Dendritic cell treated with granulocyte-macrophage colony-stimulating factor and Interleukin-4, amounts not matched to agents 40 ng/mL and 50 ng/mL, for 4 days (primary cell): ENCODE data around the gene WWOX.

Experiments
- H3K27ac Mint-ChIP-seq: one replicate; pipeline ENCODE4 v1.8.0; 2022; ENCODE audit warnings: mild to moderate bottlenecking, mixed read lengths
- H3K27me3 Mint-ChIP-seq: one replicate; pipeline ENCODE4 v1.8.0; 2022; ENCODE audit warnings: mild to moderate bottlenecking, mixed read lengths
- H3K36me3 Mint-ChIP-seq: one replicate; pipeline ENCODE4 v1.8.0; 2022; ENCODE audit warnings: low read depth, mixed read lengths
- H3K4me1 Mint-ChIP-seq: one replicate; pipeline ENCODE4 v1.8.0; 2022; ENCODE audit warnings: low read depth, mixed read lengths
- H3K4me3 Mint-ChIP-seq: one replicate; pipeline ENCODE4 v1.8.0; 2022; ENCODE audit warnings: mild to moderate bottlenecking, moderate library complexity, mixed read lengths
- H3K9me3 Mint-ChIP-seq: one replicate; pipeline ENCODE4 v1.8.0; 2022; ENCODE audit warnings: mixed read lengths
- intact Hi-C: fragments of 100-400 bp; cut with micrococcal nuclease; formaldehyde crosslinking; loops from one replicate; pipeline ENCODE4 v1.15.0; 2022

Gene WWOX

DNA sequence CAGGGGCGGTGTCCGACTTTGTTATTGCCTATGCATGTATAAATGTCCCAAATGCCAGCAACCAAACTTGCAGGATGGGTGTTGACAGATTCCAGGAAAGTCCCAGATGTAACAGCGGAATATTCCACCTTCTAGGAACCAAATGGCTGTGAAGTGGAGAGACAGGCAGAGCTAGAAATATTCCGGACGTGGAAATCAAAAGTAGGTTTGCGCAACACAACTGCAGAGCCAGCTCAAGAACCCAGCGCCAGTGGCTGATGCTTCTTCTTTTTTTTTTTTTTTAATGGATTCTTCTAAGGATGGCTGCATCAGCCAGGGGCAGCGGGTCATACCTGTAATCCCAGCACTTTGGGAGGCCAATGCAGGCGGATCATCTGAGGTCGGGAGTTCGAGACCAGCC lies 899.4 kb downstream of the WWOX start:
- no peaks in the 10 kb centered on the region for H3K27me3 Mint-ChIP-seq
- no peak overlapping the region for H3K27ac Mint-ChIP-seq
- no peaks in the 10 kb centered on the region for H3K36me3 Mint-ChIP-seq
- peaks cover 7% of the 10 kb centered on the region for H3K4me1 Mint-ChIP-seq
- no peaks in the 10 kb centered on the region for H3K9me3 Mint-ChIP-seq
- intact Hi-C loops, result no loop called here
- H3K4me3 Mint-ChIP-seq, result no peak overlapping the region

DNA sequence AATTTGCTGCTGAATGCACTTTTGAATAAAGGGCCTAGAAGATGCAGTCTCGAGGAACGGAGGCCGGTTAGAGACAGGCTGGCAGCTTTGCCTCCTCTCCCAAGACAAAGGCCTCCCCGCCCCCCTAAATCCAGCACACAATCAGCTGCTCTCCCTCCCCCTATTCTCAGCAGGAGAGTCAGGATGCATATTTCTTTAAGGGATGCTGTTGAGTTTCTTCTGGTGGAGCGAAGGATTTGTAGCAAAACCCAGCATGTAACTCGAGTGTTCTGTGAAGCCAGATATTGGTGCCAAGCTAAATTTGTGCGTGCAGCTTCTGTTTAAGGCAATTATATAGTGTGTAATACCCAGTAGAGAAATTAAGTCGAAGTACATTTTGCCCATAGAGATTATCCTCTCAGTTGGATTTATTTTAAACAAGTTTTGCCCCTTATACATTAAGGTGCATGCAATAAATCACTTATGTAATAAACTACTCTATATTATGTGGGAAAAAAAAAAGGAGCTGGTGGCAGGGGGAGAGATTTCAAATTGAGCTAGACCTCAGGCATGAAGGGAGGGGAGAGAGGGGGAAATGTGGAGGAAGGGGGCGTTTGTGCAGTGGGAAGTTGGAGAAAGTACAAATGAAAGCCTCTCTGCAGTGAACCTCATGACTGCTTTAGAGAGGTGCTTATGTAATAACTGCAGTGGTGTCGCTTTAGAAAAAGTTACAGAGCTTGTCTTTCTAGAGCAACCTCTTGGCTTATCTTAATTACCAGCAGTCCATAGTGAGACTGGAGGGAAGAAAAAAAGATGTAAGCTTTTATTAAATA lies 901.9 kb downstream of the WWOX start:
- Mint-ChIP-seq H3K9me3 (peaks cover 5% of the 10 kb centered on the region), H3K4me3 (no peak overlapping the region), H3K27me3 (no peaks in the 10 kb centered on the region), H3K36me3 (no peaks in the 10 kb centered on the region), H3K27ac (no peak overlapping the region), H3K4me1 (peaks cover 17% of the 10 kb centered on the region)
- intact Hi-C loops, result no loop called here

DNA sequence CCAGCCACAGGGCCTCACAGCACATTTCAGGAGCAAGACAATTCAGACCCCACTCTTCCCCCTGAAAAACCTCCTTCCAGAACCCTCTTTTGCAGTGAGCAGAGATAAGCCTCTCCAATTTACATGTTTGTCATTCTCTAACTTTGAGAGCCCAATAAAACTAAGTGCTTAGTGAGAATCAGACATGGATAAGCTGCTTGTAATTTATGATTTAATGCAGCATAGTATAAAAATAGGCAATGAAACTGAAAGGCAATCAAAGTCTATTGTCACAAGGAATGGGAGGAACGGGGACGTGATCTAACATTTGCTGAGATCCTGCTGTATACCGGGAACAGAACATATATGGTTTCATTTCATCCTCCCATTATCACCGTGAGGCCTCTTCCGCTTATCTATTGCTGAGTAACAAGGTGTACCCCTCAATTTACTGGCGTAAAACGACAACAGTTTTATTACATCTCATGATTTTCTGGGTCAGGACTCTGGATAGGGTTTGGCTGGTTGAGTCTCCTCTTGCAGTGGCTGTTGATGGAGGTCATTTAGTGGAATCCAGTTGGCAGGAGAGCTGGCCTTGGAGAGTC lies 903.7 kb downstream of the WWOX start:
- Mint-ChIP-seq H3K4me3 (no peak overlapping the region), H3K27me3 (no peaks in the 10 kb centered on the region), H3K27ac (no peak overlapping the region), H3K9me3 (peaks cover 16% of the 10 kb centered on the region), H3K36me3 (peaks cover 6% of the 10 kb centered on the region), H3K4me1 (peaks cover 28% of the 10 kb centered on the region)
- intact Hi-C loops, result no loop called here

DNA sequence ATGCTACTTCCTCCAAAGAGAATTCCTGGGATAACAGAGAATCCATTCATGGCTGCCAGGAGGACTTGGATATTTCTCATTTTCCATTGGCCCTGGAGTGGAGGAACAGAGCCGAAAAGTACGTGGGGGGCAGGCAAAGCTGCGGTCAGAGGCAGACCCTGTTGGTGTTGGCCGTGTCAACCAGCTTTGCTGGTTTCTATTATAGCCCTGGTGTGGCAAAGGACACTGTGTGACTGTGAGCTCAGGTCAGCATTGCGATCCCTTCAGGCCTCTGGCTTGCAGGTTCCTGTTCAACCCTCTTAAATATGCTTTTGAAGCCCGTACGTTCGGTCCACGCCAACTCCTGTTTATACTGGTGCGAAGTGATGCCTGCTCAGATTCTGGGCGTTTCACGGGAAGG lies 904.9 kb downstream of the WWOX start:
- Mint-ChIP-seq H3K9me3 (peaks cover 16% of the 10 kb centered on the region), H3K27me3 (no peaks in the 10 kb centered on the region), H3K36me3 (peaks cover 6% of the 10 kb centered on the region)

DNA sequence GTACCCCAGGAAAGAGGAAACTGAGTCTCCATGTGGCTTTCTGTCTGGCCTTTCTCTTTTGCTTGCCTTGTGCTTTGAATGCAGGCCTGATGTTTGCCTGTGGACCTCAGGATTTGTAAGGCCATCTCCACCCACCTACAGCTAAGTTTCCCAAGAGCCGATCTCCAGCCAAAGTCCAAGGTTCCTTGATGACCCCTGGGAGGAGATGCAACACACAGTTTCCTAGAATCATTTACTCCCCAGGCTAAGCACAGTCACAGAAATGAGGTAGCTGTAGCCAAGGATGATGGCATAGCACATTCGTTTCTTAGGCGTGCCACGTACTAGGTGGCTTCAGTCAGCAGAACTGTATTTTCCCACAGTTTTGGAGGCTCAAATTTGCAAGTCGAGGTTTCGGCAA lies 905.6 kb downstream of the WWOX start:
- intact Hi-C loops, result no loop called here
- Mint-ChIP-seq H3K4me3 (no peak overlapping the region), H3K36me3 (peaks cover 6% of the 10 kb centered on the region), H3K27ac (no peak overlapping the region), H3K27me3 (no peaks in the 10 kb centered on the region), H3K9me3 (peaks cover 16% of the 10 kb centered on the region), H3K4me1 (peaks cover 21% of the 10 kb centered on the region)

More for the DNA sequence above, 904.9 kb downstream of the WWOX start:
- intact Hi-C loops, result no loop called here
- H3K4me3 Mint-ChIP-seq, result no peak overlapping the region
- H3K27ac Mint-ChIP-seq, result no peak overlapping the region
- H3K4me1 Mint-ChIP-seq, result peaks cover 22% of the 10 kb centered on the region

DNA sequence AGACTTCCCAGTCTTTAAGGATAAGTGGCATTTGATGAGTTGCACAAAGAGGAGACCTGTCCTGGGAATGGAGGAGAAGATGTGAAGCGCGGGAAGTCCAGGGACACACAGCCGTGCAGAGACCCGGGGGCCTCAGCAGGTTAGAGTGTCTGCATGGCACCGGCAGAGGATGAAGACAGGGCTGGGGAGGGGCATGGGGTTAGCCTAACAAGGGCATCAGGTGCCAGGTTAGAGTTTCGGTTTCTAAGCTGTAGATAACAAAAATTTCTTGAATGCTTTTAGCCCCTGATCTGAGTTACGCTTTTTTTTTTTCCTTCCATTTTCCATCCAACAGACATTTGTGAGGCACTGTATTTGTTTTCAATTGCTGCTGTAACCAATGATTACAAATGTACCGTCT lies 906.8 kb downstream of the WWOX start:
- Mint-ChIP-seq H3K4me3 (no peak overlapping the region), H3K27ac (no peak overlapping the region), H3K4me1 (peaks cover 21% of the 10 kb centered on the region), H3K36me3 (peaks cover 6% of the 10 kb centered on the region), H3K9me3 (peaks cover 16% of the 10 kb centered on the region), H3K27me3 (no peaks in the 10 kb centered on the region)
- intact Hi-C loops, result no loop called here

DNA sequence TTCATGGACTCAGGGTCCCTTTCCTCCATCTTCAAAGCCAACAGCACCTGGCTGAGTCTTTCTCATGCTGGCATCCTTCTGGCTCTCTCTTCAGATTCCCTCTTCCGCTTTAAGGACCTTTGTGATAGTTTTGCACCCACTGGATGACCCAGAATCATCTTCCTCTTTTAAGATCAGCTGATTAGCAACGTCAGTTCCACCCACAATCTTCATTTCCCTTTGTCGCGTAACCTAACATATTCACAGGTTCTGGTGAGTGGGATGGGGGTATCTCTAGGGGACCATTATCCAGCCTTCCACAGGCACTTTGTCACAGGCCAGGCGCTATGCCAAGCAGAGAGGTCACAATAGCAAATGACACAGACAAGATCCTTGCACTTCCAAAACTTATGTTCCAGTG lies 907.3 kb downstream of the WWOX start:
- intact Hi-C loops, result no loop called here
- Mint-ChIP-seq H3K9me3 (peaks cover 16% of the 10 kb centered on the region), H3K36me3 (peaks cover 6% of the 10 kb centered on the region), H3K27me3 (no peaks in the 10 kb centered on the region), H3K4me3 (peak overlapping the region; percentile 15), H3K4me1 (peaks cover 21% of the 10 kb centered on the region), H3K27ac (peak overlapping the region; percentile 77)

DNA sequence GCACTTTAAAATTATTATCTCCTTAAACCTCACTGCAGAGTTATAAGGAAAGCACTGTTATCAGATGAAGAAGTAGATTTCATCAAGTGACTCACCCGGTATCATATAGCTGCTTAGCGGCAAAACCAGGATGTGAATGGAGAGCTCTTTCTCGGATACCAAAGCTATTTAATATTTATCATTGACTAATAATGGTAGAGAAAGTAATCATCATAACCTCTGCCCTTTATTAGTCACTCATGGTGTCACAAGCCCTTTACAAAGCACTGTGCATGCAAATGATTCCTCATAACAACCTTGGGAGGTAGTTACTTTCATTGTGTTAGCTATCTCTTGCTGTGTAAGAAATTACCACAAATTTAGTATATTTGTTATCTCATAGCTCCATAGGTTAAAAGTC lies 908.2 kb downstream of the WWOX start:
- Mint-ChIP-seq H3K27ac (no peak overlapping the region), H3K4me1 (peaks cover 25% of the 10 kb centered on the region), H3K36me3 (peaks cover 6% of the 10 kb centered on the region), H3K4me3 (no peak overlapping the region), H3K9me3 (peaks cover 16% of the 10 kb centered on the region), H3K27me3 (peaks cover under 1% of the 10 kb centered on the region)
- intact Hi-C loops, result no loop called here

DNA sequence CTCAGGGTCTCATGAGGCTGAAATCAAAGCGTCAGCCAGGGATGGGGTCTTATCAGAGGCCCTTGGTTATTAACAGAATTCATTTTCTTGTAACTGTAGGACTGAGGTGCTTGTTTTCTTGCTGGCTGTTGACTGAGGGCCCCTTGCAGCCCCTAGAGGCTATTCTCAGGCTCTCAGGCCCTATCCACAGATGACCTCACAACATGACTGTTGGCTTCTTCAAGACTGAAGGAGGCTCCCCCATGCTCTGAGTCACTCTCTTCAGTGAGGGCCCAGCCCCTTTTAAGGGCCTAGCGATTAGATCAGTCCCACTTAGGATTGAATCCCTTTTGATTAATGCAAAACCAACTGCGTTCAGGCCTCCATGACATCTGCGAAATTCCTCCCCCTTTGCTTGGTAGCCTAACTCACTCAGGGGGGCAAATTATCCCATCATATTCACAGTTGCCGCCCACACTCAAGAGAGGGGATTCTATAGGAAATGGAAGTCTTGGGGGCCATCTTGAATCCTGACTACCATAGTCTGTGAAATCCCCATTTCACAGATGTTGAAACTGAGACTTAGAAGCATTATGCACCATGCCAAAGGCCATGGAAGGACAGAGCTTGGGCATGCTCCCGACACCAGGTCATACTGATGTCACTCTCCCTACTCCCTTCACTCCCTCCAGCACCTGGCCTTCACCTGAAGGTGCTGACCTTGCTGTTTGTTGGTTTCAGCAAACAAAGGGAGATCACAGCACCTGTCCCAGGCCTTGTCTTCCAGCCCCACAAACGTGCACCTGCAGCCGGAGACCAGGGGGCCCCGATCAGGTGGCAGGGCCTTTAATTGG lies 908.8 kb downstream of the WWOX start:
- H3K4me3 Mint-ChIP-seq, result no peak overlapping the region
- H3K4me1 Mint-ChIP-seq, result peaks cover 32% of the 10 kb centered on the region
- intact Hi-C loops, result no loop called here
- no peak overlapping the region for H3K27ac Mint-ChIP-seq
- H3K27me3 Mint-ChIP-seq, result peaks cover 4% of the 10 kb centered on the region
- H3K9me3 Mint-ChIP-seq, result peaks cover 16% of the 10 kb centered on the region
- H3K36me3 Mint-ChIP-seq, result peaks cover 6% of the 10 kb centered on the region

DNA sequence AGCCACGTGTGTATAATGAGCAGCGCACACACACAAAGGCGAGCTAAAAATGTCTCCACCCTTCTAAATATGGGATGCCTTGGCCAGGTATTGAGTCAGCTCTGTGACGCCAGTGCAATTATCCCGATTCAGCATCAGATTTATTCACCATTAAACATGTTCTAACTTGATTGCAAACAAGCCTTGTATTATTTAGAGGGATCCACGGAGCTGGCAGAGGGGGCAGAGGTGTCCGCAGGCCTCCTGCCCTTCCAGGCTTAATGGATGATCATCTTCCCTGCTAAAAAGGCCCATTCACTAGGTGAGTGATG lies 909.4 kb downstream of the WWOX start:
- H3K36me3 Mint-ChIP-seq, result peaks cover 6% of the 10 kb centered on the region
- H3K4me3 Mint-ChIP-seq, result no peak overlapping the region
- H3K27ac Mint-ChIP-seq, result no peak overlapping the region
- H3K4me1 Mint-ChIP-seq, result peaks cover 32% of the 10 kb centered on the region
- intact Hi-C loops, result no loop called here
- H3K27me3 Mint-ChIP-seq, result peaks cover 5% of the 10 kb centered on the region
- peaks cover 16% of the 10 kb centered on the region for H3K9me3 Mint-ChIP-seq

DNA sequence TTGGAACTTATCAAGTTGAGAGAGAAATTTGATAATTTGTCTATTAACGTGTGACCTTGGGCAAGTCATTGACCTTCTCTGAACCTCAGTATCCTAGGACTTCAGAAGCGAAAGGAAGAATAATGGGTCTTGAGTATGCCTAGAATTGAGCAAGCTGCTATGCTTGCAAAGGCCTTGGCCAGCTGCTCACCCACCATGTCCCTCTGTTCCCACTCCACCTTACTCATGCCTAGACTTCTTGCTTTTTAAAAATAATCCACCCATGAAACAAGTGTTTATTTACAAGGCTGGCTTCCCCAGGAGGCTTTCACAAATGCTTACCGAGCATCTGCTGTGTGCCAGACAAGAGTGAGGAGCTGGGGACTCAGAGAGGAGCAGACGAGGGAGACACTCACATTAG lies 910.4 kb downstream of the WWOX start:
- Mint-ChIP-seq H3K27me3 (peaks cover 5% of the 10 kb centered on the region), H3K4me3 (no peak overlapping the region), H3K9me3 (peaks cover 16% of the 10 kb centered on the region), H3K36me3 (peaks cover 6% of the 10 kb centered on the region), H3K27ac (no peak overlapping the region), H3K4me1 (peaks cover 32% of the 10 kb centered on the region)
- intact Hi-C loops, result no loop called here

DNA sequence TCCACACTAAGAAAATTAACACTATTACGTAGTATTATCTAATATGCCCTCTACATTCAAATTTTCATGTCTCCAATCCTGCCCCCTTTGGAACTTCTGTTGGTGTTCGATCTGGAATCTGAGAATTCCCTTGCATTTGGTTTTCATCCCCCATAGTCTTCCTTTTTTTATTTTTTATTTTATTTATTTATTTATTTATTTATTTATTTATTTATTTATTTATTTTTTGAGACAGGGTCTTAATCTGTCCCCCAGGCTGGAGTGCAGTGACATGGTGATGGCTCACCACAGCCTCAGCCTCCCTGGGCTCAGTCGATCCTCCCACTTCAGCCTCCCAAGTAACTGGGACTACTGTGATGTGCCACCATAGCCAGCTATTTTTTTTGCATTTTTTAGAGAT lies 911.8 kb downstream of the WWOX start:
- Mint-ChIP-seq H3K27ac (no peak overlapping the region), H3K36me3 (peaks cover 6% of the 10 kb centered on the region), H3K4me3 (no peak overlapping the region), H3K9me3 (peaks cover 12% of the 10 kb centered on the region), H3K4me1 (peaks cover 22% of the 10 kb centered on the region), H3K27me3 (peaks cover 5% of the 10 kb centered on the region)
- intact Hi-C loops, result no loop called here

DNA sequence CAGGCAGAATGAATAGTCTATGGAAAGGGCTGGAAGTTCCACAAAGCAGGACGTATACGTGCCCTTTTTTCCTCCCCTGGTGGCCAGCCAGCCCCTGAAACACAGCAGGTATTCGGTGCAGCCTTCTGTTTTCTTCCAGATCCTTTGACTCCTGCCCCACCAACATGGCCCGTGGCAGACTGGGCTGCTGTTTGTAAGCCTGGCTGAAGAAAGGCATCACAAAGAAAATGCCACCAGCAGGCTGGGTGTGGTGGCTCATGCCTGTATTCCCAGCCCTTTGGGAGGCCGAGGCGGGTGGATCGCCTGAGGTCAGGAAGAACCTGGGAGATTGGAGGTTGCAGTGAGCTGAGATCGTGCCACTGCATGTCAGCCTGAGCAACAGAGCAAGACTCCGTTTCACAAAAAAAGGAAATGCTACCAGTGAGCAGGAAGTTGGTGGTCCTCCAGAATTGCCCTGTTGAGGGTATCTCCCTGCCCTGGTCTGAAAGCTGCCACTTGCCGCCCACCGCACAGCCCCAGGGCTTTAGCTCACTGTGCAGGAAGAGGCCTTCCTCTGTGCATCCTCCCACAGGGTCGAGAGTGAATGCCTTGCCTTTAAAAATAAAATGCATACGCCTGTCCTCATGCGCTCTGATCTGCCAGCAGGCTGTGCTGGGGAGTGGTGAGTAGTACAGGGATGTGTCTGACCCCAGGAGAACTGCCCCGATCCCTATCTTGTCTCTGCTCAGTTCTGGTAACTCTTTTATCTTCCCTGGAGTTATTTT lies 913.4 kb downstream of the WWOX start:
- Mint-ChIP-seq H3K27ac (no peak overlapping the region), H3K36me3 (no peaks in the 10 kb centered on the region), H3K4me3 (no peak overlapping the region), H3K27me3 (peaks cover 5% of the 10 kb centered on the region), H3K4me1 (peaks cover 11% of the 10 kb centered on the region), H3K9me3 (no peaks in the 10 kb centered on the region)
- intact Hi-C loops, result no loop called here
